ACC112 (cell line): ENCODE results near the gene CROCC2.

ENCODE experiments used
- H2AFZ ChIP-seq: fragments of 200-600 bp; sonication (generic); one replicate; pipeline ENCODE4 v1.6.0; 2017; ENCODE audit warnings: antibody characterized with exemption, low read length; ENCODE audit not compliant: unreplicated experiment
- H3K27ac ChIP-seq: fragments of 200-600 bp; sonication (generic); 2 replicates; pipeline ENCODE4 v1.5.1; 2014; ENCODE audit warnings: low read depth, mild to moderate bottlenecking, antibody characterized with exemption, low read length, moderate library complexity
- H3K27me3 ChIP-seq: fragments of 200-600 bp; sonication (generic); 2 replicates; pipeline ENCODE4 v1.6.1; 2014; ENCODE audit warnings: mild to moderate bottlenecking, antibody characterized with exemption, low read length, moderate library complexity, mixed read lengths; ENCODE audit not compliant: insufficient read depth
- H3K36me3 ChIP-seq: fragments of 200-600 bp; sonication (generic); 2 replicates; pipeline ENCODE4 v1.6.1; 2016; ENCODE audit warnings: mild to moderate bottlenecking, antibody characterized with exemption, low read length, moderate library complexity, mixed read lengths; ENCODE audit not compliant: insufficient read depth
- H3K4me1 ChIP-seq: fragments of 200-600 bp; sonication (generic); one replicate; pipeline ENCODE4 v1.6.1; 2016; ENCODE audit warnings: low read length, mixed read lengths; ENCODE audit not compliant: insufficient read depth, unreplicated experiment, control insufficient read depth
- H3K4me3 ChIP-seq: fragments of 200-600 bp; sonication (generic); 2 replicates; pipeline ENCODE4 v1.5.1; 2014; ENCODE audit warnings: mild to moderate bottlenecking, low read depth, low read length
- H3K79me2 ChIP-seq: fragments of 200-600 bp; sonication (generic); one replicate; pipeline ENCODE4 v1.6.0; 2016; ENCODE audit warnings: low read length; ENCODE audit not compliant: control insufficient read depth, unreplicated experiment, insufficient read depth

CROCC2 gene

DNA sequence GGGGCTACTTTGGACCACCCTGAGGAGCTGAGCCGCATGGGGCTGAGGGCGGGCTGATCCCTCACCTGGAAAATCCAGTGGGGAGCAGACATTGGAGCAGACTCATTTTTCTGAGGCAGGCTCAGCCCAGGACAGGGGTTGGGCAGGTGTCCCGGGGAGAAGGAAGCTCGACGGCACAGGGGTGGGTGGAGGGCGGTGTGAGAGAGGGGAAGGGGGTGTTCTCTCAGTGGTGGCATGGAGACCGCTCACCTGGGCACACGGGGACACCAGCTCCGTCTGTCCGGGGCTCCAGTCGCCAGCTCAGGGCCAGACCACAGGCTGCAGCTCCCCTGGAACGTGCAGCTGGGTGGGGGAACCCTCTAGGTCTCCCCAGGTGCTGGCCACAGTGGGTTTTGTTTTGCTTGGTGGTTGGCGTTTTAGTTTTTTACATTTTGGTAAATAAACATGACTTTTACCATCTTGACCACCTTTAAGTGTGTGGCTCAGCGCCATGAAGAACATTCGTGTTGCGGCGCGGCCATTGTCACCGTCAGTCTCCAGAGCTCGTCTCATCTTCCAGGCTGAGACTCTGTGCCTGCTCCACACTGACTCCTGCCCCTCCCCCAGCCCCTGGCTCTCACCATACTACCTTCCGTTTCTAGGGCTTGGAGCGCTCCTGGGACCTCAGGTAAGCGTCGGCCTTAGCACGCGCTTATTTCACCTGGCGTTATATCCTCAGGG, 5.8 kb upstream of the CROCC2 start:
- Histone ChIP-seq H2AFZ (no peak overlapping the region), H3K27me3 (no peaks in the 10 kb centered on the region), H3K36me3 (no peaks in the 10 kb centered on the region), H3K27ac (no peak overlapping the region), H3K4me3 (no peak overlapping the region), H3K4me1 (no peaks in the 10 kb centered on the region), H3K79me2 (no peaks in the 10 kb centered on the region)

DNA sequence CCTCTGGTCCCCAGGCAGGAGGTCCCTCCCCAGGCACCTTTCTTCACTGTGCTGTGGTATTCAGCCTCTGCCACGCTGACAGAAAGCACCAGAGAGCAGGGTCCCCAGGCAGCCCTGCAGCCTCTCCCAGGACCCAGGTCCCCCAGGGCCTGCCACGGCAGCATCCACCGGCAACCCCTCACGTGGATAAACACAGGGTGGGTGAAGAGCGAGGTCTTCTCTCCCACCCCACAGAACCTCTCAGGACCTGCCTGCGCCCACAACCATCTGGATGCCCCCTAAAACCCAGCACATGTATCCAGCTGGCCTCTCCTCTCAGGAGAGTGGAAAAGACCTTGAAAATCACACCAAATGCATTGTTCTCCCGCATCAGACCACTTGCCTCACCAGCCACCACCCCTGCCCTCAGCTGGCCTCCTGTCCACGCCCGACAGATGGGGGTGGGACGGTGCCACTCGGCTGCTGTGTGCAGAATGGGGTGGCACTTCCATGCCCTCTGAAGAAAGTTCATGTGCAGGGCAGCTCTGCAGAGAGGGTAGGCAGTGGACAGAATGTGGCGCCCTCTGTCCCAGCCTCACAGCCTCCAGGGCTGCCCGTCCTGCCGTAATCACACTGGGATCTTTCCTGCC, 4.0 kb upstream of the CROCC2 start:
- Histone ChIP-seq H3K4me3 (no peak overlapping the region), H3K27me3 (0 out of 2 replicates have a peak, but pooled peaks cover 3% of the 10 kb centered on the region), H3K79me2 (no peaks in the 10 kb centered on the region), H3K36me3 (no peaks in the 10 kb centered on the region), H3K27ac (no peak overlapping the region), H3K4me1 (no peaks in the 10 kb centered on the region), H2AFZ (no peak overlapping the region)

DNA sequence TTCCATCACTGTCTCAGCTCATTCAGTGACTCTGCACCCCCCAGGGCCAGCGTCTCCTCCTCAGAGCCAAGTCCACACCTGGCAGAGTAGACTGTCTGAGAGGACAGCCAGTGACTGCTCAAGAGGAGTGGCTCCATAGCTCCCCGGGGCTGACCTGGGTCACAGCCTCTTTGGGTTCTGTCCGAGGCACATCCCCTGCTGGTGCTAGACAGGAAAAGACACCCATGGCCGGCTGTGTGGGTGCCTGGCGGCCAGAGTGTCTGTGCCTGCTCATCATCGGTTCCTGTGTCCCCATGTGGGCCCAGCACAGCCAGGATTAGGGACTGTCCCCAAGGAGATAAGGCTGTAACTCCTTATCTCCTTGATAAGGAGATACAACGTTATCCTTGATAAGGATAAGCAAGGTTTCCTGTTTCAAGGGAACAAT, 3.5 kb upstream of the CROCC2 start:
- H3K36me3 ChIP-seq: no peaks in the 10 kb centered on the region
- H2AFZ ChIP-seq: no peak overlapping the region
- H3K27ac ChIP-seq: no peak overlapping the region
- H3K4me3 ChIP-seq: no peak overlapping the region
- H3K27me3 ChIP-seq: 0 out of 2 replicates have a peak, but pooled peaks cover 3% of the 10 kb centered on the region
- no peaks in the 10 kb centered on the region for H3K4me1 ChIP-seq
- H3K79me2 ChIP-seq: no peaks in the 10 kb centered on the region

DNA sequence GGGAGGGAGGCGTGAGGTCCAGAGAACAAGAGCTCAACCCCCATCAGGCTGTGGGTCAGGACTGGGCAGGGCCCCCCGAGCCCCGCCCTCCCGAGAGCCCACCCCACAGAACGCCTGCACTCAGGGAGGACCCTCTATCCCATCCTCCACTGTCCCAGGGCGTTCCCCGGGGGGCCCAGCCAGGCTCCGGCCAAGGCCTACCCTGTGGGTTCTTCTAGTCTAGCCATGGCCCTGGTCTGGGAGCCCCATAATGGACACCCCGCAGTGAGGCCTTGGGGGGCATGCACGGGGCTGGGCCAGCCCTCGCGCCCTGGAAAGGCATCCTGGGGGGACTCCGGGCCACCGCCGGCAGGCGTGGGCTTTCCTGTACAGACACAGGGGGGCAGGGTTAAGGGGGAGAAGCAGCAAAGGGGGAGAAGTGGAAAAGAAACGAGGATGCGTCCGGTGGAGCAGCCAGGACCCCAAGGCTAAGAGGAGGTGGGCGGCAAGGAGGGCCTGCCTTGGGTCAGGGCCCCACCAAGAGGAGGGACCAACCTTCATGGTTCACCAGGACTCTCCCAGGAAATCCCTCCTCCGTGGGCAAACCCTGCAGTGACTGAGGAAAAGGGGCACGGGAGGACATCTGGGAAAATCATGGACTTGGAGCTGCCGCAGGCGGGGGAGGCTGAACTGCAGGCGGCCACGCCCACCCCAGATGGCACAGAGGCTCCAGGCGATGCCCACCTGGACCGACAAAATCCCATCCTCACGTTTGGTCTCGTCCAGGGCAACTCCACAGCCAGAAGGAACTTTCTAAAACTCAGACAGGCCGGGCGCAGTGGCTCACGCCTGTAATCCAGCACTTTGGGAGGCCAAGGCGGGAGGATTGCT, 2.7 kb upstream of the CROCC2 start:
- no peaks in the 10 kb centered on the region for H3K79me2 ChIP-seq
- H2AFZ ChIP-seq: no peak overlapping the region
- no peak overlapping the region for H3K27ac ChIP-seq
- no peak overlapping the region for H3K4me3 ChIP-seq
- no peaks in the 10 kb centered on the region for H3K4me1 ChIP-seq
- H3K27me3 ChIP-seq: 0 out of 2 replicates have a peak, but pooled peaks cover 3% of the 10 kb centered on the region
- H3K36me3 ChIP-seq: no peaks in the 10 kb centered on the region

DNA sequence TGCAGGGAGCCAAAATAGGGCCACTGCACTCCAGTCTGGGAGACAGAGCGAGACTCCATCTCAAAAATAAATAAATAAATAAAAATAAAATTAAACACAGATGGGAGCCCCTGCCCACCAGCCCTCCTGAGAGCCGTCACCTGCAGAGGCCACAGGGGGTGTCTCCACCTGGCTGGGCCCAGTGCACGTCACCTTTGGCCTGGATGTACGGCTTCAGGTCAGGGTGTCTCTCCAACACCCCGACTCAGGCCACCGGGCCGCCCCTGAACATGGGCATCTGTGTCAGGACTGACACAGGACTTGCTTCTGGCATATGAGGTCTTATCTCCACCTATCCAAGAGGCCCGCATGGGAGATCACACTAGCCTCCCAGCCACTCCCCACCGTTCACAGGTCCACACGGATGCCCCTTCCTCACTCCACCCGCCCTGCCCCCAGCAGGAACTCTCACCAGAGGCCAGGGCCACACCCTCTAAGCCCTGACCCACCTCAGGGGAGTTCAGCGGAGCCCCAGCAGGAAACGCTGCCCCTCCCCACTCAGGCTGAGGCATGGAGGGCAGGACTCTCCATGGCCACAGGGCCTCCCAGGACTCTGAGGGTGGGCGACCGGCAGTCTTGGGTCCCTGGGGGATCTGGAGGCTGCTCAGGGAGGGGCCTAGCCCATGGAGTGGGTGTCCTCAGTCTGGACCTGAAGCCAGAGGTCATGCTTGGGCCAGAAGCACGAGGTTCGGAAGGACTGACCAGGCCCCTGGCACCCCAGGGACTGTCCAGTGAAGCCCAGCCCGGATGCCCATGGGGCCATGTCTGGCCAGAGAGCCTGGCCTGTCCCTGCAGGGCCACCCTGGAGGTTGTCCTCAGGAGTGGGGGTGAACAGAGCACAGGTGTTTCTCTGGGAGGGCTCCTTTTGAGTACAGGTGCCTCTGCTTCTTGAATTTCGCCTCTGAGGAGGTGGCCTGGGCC, 1.6 kb upstream of the CROCC2 start:
- H3K4me3 ChIP-seq: no peak overlapping the region
- no peak overlapping the region for H2AFZ ChIP-seq
- no peak overlapping the region for H3K27ac ChIP-seq
- no peaks in the 10 kb centered on the region for H3K36me3 ChIP-seq
- H3K27me3 ChIP-seq: 0 out of 2 replicates have a peak, but pooled peaks cover 3% of the 10 kb centered on the region
- no peaks in the 10 kb centered on the region for H3K4me1 ChIP-seq
- H3K79me2 ChIP-seq: no peaks in the 10 kb centered on the region

DNA sequence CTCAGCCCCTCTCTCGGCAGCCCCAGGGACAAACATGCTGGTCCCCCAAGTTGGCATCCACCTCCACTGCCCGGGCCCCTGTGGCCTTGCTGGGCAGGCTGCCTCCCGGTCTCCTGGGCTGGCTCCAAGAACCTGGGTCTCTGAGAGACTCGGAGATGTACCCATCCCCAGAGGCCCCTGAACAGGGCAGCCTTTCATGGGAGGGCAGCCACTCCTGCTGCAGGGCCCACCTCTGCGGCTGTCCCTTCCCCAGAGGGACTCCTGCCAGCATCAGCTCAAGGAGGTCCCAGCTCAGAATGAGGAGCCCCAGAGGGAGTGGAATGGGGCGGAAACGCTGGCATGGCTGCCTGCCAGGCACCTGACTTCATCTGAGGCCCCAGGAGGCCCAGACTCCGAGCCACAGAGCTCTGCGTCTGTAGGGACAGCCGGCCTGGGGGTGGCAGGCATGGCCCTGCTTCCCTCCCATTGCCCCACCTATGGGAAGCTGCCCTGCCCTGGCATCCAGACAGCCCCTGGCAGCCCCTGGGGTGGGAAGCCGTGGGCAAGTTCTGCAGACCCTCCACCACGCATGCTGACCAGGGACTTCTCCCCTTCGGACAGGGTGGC, 857 bp upstream of the CROCC2 start:
- H3K4me3 ChIP-seq: no peak overlapping the region
- H3K27ac ChIP-seq: no peak overlapping the region
- H3K36me3 ChIP-seq: no peaks in the 10 kb centered on the region
- H3K4me1 ChIP-seq: no peaks in the 10 kb centered on the region
- no peaks in the 10 kb centered on the region for H3K79me2 ChIP-seq
- no peak overlapping the region for H2AFZ ChIP-seq
- 0 out of 2 replicates have a peak, but pooled peaks cover 3% of the 10 kb centered on the region for H3K27me3 ChIP-seq

DNA sequence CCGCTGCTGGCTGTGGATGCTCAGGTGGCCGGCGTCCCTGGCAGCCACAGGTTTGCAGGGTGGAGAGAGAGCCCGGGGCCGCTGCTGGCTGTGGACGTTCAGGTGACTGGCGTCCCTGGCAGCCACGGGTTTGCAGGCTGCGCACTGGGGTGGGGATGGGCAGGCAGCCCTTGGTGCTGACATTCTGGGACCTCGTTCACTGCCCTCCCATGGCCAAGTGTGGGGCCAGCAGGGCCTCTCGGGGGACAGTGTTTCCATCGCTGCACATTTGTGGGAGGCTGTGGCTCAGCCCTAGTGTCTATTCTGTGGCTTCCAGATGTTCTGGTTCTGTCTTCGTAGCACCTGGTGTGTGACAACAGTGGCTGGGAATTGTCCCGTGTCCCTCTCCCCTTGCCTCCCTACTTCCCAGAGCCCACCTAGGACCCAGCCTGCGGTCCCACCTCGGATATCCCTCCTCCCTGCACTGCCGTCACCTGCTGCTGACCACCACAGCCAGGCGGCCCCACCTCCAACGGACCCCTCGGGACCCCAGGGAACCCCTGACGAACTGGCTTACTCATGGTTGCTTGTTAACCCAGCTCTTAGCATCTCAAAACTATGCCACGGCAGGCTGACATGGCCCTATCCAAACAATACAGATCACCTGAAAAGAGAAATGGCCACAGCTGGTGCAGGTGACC, 915 bp downstream of the CROCC2 start:
- no peaks in the 10 kb centered on the region for H3K79me2 ChIP-seq
- H3K4me1 ChIP-seq: no peaks in the 10 kb centered on the region
- H2AFZ ChIP-seq: no peak overlapping the region
- 0 out of 2 replicates have a peak, but pooled peaks cover 3% of the 10 kb centered on the region for H3K27me3 ChIP-seq
- no peak overlapping the region for H3K27ac ChIP-seq
- no peak overlapping the region for H3K4me3 ChIP-seq
- H3K36me3 ChIP-seq: no peaks in the 10 kb centered on the region

DNA sequence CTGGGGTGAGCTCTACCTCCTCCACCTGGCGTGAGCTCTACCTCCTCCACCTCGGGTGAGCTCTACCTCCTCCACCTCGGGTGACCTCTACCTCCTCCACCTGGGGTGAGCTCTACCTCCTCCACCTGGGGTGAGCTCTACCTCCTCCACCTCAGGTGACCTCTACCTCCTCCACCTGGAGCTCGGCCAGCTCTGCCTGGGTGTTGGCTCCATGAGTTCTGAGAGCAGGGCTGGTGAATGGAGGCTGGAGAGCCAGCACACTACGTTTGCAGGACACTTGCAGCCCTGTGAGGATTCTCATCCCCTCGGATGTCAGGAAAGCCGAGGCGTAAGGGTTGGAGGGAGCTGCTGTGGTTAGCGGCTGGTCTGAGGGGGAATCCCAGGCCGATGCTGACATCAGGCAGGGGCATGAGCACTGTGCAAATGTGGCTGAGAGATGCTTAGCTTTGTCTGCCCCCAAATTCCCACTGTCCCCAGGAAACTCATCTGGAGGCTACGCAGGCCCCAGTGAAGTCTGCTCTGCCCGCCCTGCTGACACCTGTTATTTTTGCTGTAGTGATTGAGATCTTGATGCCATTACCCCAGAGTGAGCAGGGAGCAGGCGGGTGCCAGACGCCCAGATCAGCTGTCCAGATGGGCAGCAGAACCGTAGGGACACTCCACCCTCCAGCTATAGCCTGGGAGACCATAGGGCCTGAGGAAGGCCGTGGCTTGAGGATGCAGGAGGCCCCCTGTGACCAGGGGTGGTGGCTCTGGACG, 3.3 kb downstream of the CROCC2 start:
- Histone ChIP-seq H2AFZ (no peak overlapping the region), H3K27ac (no peak overlapping the region), H3K27me3 (0 out of 2 replicates have a peak, but pooled peaks cover 3% of the 10 kb centered on the region), H3K4me3 (no peak overlapping the region), H3K79me2 (no peaks in the 10 kb centered on the region), H3K4me1 (peaks cover 15% of the 10 kb centered on the region), H3K36me3 (no peaks in the 10 kb centered on the region)
